B cell (primary cell): Measurements from ENCODE around the gene OGG1.

ENCODE experiments used
- EZH2 ChIP-seq: IDR thresholded peaks from 2 replicates; pipeline ENCODE4 v1.6.1; 2012; ENCODE audit warnings: borderline replicate concordance, low read depth, mild to moderate bottlenecking, moderate library complexity, low read length; ENCODE audit not compliant: insufficient read depth, poor library complexity, severe bottlenecking
- TF ChIP-seq, protein P1 (sequence below): fragments of 200-600 bp; IDR thresholded peaks from one replicate; pipeline ENCODE4 v1.8.0; 2022; ENCODE audit warnings: antibody characterized with exemption, mild to moderate bottlenecking

DNA sequence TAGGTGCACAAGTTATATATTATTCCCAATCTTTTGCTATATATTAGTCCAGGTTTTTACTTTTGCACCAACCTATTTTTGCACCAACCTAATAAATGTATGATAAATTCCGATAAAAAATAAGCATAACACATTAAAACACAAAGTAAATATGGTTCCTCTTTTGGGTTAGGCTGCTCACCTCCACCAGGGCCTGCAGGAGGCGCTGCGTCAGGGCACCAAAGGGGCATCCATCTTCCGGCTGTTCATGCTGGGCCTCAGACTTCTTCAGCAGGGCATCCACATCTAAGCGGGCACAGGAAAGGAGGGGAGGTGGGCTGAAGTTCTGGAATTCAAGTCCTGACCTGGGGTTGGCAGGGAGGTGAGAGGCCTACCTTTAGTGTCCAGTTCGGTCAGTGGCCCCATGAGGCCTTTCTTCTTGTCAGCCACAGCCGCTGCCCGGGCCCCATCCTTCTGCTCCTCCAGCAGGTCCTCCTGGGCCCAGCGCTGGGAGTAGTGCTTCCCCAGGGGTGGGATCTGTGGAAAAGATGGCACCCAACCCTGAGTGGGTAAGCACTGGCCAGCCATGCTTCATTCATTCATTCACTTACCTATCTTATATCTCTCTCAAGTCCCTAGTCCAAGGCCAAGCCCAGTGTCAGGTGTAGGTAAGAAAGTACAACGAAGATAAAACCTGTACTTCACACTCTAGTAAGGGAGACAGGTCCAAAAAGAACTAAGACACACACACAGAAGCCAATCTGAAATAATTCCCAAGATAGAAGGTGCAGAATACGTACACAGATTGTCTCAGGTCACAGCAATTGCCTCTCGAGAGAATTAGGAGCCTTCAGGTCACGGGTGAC, 37.3 kb downstream of the OGG1 start:
- TF ChIP-seq, protein P1, sequence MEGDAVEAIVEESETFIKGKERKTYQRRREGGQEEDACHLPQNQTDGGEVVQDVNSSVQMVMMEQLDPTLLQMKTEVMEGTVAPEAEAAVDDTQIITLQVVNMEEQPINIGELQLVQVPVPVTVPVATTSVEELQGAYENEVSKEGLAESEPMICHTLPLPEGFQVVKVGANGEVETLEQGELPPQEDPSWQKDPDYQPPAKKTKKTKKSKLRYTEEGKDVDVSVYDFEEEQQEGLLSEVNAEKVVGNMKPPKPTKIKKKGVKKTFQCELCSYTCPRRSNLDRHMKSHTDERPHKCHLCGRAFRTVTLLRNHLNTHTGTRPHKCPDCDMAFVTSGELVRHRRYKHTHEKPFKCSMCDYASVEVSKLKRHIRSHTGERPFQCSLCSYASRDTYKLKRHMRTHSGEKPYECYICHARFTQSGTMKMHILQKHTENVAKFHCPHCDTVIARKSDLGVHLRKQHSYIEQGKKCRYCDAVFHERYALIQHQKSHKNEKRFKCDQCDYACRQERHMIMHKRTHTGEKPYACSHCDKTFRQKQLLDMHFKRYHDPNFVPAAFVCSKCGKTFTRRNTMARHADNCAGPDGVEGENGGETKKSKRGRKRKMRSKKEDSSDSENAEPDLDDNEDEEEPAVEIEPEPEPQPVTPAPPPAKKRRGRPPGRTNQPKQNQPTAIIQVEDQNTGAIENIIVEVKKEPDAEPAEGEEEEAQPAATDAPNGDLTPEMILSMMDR, result peak; percentile 44
- no peak for TF ChIP-seq EZH2
